Measurements from ENCODE around the gene HSPA6. TPM values are rescaled to one million over a fixed set of nuclear protein-coding genes. Genes with fewer than 3 reads are reported as not detected.

Gene HSPA6
- total RNA-seq, 2 donors from 2014 or later, result 1.0 to 3.6 TPM

DNA sequence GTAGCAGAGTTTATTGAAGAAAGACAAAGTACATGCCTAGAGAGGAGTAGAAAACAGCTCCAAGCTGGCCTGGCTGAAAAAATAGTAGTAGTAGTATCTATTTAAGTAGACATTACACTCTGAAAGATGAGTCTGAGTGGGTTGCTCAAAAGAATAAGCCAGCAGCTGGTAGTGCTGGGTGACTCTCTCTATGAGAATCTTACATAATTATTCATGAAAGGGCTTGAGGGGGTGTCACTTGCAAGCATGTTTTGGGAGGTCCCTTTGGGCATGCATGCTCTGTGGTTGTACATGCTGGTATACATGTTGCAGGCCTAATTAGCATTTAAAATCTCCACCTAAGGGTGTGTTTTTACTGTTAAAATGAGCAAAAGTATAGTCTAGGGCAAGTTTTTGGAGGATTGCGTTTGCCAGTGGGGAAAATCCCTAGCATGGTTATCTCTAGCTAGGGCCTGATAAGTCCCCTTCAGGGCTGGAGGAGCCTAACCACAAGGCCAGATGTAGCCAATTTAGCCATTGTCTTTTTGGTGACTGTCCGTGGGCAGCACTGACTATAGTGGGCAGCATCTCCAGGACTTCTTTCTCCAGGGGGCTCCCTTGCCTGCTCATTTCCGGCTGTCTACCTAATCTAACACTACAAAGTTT is 30.1 kb upstream of the HSPA6 start:
- intact Hi-C loops (cut with DNase I), result no loop called here
- no peaks in the 10 kb centered on the region for H3K9me3 ChIP-seq
- no peak overlapping the region for H3K27ac ChIP-seq
- TF ChIP-seq, protein P1, sequence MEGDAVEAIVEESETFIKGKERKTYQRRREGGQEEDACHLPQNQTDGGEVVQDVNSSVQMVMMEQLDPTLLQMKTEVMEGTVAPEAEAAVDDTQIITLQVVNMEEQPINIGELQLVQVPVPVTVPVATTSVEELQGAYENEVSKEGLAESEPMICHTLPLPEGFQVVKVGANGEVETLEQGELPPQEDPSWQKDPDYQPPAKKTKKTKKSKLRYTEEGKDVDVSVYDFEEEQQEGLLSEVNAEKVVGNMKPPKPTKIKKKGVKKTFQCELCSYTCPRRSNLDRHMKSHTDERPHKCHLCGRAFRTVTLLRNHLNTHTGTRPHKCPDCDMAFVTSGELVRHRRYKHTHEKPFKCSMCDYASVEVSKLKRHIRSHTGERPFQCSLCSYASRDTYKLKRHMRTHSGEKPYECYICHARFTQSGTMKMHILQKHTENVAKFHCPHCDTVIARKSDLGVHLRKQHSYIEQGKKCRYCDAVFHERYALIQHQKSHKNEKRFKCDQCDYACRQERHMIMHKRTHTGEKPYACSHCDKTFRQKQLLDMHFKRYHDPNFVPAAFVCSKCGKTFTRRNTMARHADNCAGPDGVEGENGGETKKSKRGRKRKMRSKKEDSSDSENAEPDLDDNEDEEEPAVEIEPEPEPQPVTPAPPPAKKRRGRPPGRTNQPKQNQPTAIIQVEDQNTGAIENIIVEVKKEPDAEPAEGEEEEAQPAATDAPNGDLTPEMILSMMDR (IDR thresholded peaks at IDR 0.05), result no peak
- no peaks in the 10 kb centered on the region for H3K4me1 ChIP-seq
- H3K4me3 ChIP-seq, result no peak overlapping the region
- H3K36me3 ChIP-seq, result no peaks in the 10 kb centered on the region
- no peak overlapping the region for H3K9ac ChIP-seq (ENCODE audit: low read depth in 2 of 2, low read length in 2 of 2)
- no peaks in the 10 kb centered on the region for H3K27me3 ChIP-seq
- no peak for DNase-seq

DNA sequence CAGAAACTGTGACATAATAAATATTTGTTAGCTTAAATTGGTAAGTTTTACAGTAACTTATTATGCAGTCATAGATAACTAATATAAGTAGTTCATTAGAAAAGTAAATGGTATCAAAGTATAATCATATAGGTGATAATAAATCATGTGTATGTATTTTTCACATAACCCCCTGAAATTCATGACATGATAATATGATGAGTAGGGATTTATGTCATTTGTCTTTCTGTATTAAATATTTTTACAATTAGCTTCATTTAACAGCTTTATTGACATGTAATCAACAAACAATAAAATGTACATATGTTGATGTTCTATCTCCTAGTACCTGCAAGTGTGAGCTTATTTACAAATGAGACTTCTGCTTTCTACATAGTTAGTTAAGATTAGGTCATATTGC is 28.9 kb upstream of the HSPA6 start:
- H3K9me3 ChIP-seq, result no peaks in the 10 kb centered on the region
- intact Hi-C loops (cut with DNase I), result no loop called here
- no peaks in the 10 kb centered on the region for H3K4me1 ChIP-seq
- DNase-seq, result no peak
- no peak overlapping the region for H3K4me3 ChIP-seq
- H3K9ac ChIP-seq (ENCODE audit: low read depth in 2 of 2, low read length in 2 of 2), result no peak overlapping the region
- no peaks in the 10 kb centered on the region for H3K27me3 ChIP-seq
- H3K27ac ChIP-seq, result no peak overlapping the region
- TF ChIP-seq, protein P1 (IDR thresholded peaks at IDR 0.05), result no peak
- no peaks in the 10 kb centered on the region for H3K36me3 ChIP-seq

DNA sequence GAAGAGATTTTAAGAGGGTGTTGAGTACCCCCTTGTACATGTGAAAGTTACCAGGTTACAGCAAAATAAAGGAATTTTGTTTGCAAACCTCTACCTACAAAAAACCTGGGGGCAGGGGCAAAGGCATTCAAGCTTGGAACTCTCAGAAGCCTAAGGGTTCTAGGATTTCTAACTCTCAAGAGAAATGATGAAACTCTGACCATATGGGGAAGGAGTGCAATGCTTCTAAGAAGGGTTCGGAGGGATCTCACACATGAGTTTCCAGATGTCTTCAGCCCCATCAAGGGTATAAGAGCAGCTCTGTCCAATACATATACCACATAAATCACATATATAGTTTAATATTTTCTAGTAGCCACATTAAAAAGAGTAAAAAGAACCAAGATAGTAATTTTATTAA is 26.4 kb upstream of the HSPA6 start:
- TF ChIP-seq, protein P1 (IDR thresholded peaks at IDR 0.05), result no peak
- H3K4me3 ChIP-seq, result no peak overlapping the region
- DNase-seq, result no peak
- no peaks in the 10 kb centered on the region for H3K36me3 ChIP-seq
- H3K9ac ChIP-seq (ENCODE audit: low read depth in 2 of 2, low read length in 2 of 2), result no peak overlapping the region
- no peaks in the 10 kb centered on the region for H3K27me3 ChIP-seq
- H3K9me3 ChIP-seq, result no peaks in the 10 kb centered on the region
- intact Hi-C loops (cut with DNase I), result no loop called here
- no peak overlapping the region for H3K27ac ChIP-seq
- no peaks in the 10 kb centered on the region for H3K4me1 ChIP-seq

DNA sequence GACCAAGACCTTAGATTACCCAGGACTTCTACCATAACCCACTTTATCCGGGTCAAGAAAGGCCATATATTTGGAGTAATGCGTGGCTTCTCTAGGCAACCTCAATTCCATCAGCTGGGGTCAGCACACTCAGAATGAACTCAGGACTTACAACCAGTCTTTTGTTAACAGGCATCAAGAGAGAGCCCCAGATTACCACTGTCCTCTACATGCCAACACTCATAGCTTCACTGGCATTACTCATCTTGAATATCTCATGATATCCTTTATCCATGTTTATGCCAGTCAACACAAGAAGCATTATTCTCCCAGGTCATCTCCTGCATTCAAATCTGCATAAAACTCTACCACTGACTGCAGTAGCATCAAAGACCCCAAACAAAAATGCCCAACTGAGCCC is 25.7 kb upstream of the HSPA6 start:
- no peaks in the 10 kb centered on the region for H3K27me3 ChIP-seq
- TF ChIP-seq, protein P1 (IDR thresholded peaks at IDR 0.05), result no peak
- no peaks in the 10 kb centered on the region for H3K4me1 ChIP-seq
- H3K27ac ChIP-seq, result no peak overlapping the region
- H3K4me3 ChIP-seq, result no peak overlapping the region
- H3K9ac ChIP-seq (ENCODE audit: low read depth in 2 of 2, low read length in 2 of 2), result no peak overlapping the region
- H3K9me3 ChIP-seq, result no peaks in the 10 kb centered on the region
- H3K36me3 ChIP-seq, result no peaks in the 10 kb centered on the region
- DNase-seq, result no peak
- intact Hi-C loops (cut with DNase I), result no loop called here

DNA sequence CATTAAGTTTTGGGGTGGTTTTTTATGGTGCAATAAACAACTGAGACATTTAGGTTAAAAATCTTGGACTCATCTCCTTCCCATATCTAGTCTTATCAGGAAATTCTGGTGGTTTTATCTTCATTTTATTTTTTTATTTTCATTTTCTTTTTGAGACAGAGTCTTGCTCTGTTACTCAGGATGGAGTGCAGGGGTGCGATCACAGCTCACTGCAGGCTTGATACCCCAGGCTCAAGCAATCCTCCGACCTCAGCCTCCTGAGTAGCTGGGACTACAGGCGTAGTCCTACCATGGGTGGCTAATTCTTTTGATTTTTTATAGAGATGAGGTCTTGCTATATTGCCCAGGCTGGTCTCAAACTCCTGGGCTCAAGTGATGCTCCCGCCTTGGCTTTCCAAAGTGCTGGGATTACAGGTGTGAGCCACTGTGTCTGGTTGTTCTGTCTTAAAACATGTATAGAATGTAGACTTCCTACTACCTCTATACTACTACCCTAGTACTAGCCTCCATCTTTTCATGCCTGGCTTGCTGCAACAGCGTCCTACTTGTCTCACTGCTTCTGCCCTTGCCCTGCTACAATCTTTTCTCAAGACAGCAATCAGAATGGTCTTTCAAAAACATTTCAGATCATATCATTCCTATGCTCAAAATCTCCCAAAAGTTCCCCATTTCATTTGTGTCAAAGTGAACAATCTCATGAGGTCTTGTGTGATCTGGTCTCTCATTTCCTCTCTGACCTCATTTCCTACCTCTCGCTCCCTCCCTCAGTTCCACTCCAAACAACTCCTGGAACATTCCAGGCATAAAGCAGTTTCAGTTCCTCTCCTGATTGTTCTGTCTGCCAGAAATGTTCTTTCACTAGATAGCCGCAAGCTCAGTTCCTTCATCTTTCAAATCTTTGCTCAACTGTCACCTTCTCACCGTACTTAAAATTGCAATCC is 25.0 kb upstream of the HSPA6 start:
- no peaks in the 10 kb centered on the region for H3K27me3 ChIP-seq

More for the DNA sequence above, 25.0 kb upstream of the HSPA6 start:
- no peak for DNase-seq
- no peaks in the 10 kb centered on the region for H3K36me3 ChIP-seq
- H3K27ac ChIP-seq, result no peak overlapping the region
- TF ChIP-seq, protein P1 (IDR thresholded peaks at IDR 0.05), result no peak
- no peaks in the 10 kb centered on the region for H3K4me1 ChIP-seq
- intact Hi-C loops (cut with DNase I), result no loop called here
- no peaks in the 10 kb centered on the region for H3K9me3 ChIP-seq
- H3K4me3 ChIP-seq, result no peak overlapping the region
- no peak overlapping the region for H3K9ac ChIP-seq (ENCODE audit: low read depth in 2 of 2, low read length in 2 of 2)

Data from colonic mucosa (tissue), 4 donors.